ENCODE measurements around the gene CNTRL.

DNA sequence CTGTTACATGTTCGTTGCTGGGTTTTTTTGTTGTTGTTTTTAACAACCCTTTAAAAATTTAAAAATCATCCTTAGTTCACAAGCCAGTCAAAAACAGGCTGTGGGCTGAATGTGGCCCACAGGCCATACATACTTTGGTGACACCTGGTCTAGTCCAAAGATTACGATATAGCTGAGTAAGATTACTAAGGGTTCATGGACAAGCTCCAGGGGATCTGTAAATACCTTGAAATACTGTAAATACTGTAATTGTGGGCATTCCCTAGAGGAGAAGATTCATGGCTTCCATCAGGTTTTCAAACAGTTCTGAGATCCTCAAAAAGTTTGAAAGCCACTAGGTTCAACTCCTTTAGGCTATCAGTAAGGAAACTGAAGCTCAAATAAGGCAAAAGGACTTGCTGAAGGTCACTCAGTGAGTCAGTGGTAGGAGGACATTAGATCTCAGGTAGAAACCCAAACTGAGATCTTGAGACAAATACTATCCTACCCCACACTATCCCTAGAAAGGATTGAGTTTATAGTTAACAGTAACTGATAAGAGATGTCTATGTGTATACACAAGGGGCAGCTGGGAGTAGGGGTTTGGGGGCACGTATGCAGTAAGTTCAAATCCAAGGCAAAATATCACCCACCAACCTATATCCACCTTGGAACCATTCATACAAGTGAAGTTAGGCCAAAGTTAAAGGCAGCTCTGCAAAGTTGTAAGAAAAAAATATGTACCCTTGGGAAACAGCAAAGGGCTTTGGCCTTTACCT is 109.1 kb downstream of the CNTRL start:
- TF ChIP-seq EZH2 (IDR thresholded peaks at IDR 0.05) = no peak
- no peak for TF ChIP-seq POLR2AphosphoS5 (IDR thresholded peaks at IDR 0.05; ENCODE audit: borderline replicate concordance, low read depth, low read length)
- no peak for TF ChIP-seq FOXP2 (optimal IDR thresholded peaks at IDR 0.05; ENCODE audit: control extremely low read depth, extremely low read length, insufficient read depth)
